GF-D8 (cell line): ENCODE measurements around the gene ZNF831.

Experiments
- DNase-seq: peaks from one replicate; lab custom pipeline; 2025; lab: John Stamatoyannopoulos, UW

The ZNF831 gene

GRCh38 chr20:59141818-59142581 is 21.6 kb upstream of the ZNF831 start:
- no peak for DNase-seq

- no peak for DNase-seq
These were observed 20.3 kb upstream of the ZNF831 start for GRCh38 chr20:59143326-59143725.

- DNase-seq, result no peak
These were observed 19.3 kb upstream of the ZNF831 start for GRCh38 chr20:59144179-59144830.

- no peak for DNase-seq
These were observed 18.8 kb upstream of the ZNF831 start for GRCh38 chr20:59144831-59145196.

- DNase-seq, result no peak
These were observed 18.2 kb upstream of the ZNF831 start for GRCh38 chr20:59145247-59145923.

GRCh38 chr20:59145924-59146779 is 17.5 kb upstream of the ZNF831 start:
- DNase-seq, result no peak

GRCh38 chr20:59146780-59147565 is 16.6 kb upstream of the ZNF831 start:
- no peak for DNase-seq

GRCh38 chr20:59147586-59147985 is 16.0 kb upstream of the ZNF831 start:
- DNase-seq, result no peak

GRCh38 chr20:59148701-59149493 is 14.7 kb upstream of the ZNF831 start:
- DNase-seq, result no peak

GRCh38 chr20:59149678-59150504 is 13.7 kb upstream of the ZNF831 start:
- DNase-seq, result peak; percentile 26

GRCh38 chr20:59150821-59151251 is 12.8 kb upstream of the ZNF831 start:
- no peak for DNase-seq

- no peak for DNase-seq
These were observed 12.2 kb upstream of the ZNF831 start for GRCh38 chr20:59151391-59151790.

GRCh38 chr20:59151820-59152219 is 11.8 kb upstream of the ZNF831 start:
- DNase-seq, result no peak

GRCh38 chr20:59152559-59153354 is 10.9 kb upstream of the ZNF831 start:
- no peak for DNase-seq

GRCh38 chr20:59153355-59153681 is 10.3 kb upstream of the ZNF831 start:
- no peak for DNase-seq

- no peak for DNase-seq
These were observed 9.8 kb upstream of the ZNF831 start for GRCh38 chr20:59153832-59154231.

- no peak for DNase-seq
These were observed 9.2 kb upstream of the ZNF831 start for GRCh38 chr20:59154317-59155013.

GRCh38 chr20:59157064-59157463 is 6.6 kb upstream of the ZNF831 start:
- no peak for DNase-seq
